GM12873 (cell line): ENCODE measurements around the gene RELL2.

ENCODE experiments used
- CTCF ChIP-seq: IDR thresholded peaks from 2 replicates; pipeline ENCODE4 v1.5.1; 2012; ENCODE audit warnings: low read depth, mild to moderate bottlenecking, moderate library complexity, low read length, control low read depth; ENCODE audit not compliant: insufficient read depth; ENCODE audit errors: missing control alignments

Gene RELL2

GRCh38 chr5:141603923-141604717 is 32.7 kb upstream of the RELL2 start:
- no peak for TF ChIP-seq CTCF

- TF ChIP-seq CTCF = no peak
Measured at GRCh38 chr5:141605523-141606277, 31.1 kb upstream of the RELL2 start.

- no peak for TF ChIP-seq CTCF
Measured at GRCh38 chr5:141608046-141608445, 28.8 kb upstream of the RELL2 start.

GRCh38 chr5:141608557-141608956 is 28.2 kb upstream of the RELL2 start:
- no peak for TF ChIP-seq CTCF

- TF ChIP-seq CTCF = no peak
Measured at GRCh38 chr5:141609044-141609443, 27.8 kb upstream of the RELL2 start.

GRCh38 chr5:141611289-141611688 is 25.5 kb upstream of the RELL2 start:
- no peak for TF ChIP-seq CTCF

GRCh38 chr5:141613344-141613743 is 23.5 kb upstream of the RELL2 start:
- TF ChIP-seq CTCF = no peak
